HCEC 1CT (cell line): Measurements from ENCODE around the gene HEXB.
A peak's percentile ranks its signal among the peaks of the same experiment; 100 is the strongest.
"Not testable (repeated sequence)": the region's sequence is repeated elsewhere in the genome, so short reads cannot be mapped to it uniquely, and the experiment has no call there.

Experiments
- DNase-seq: peaks from one replicate; pipeline ENCODE4 v3.0.0-alpha.2; 2017

HEXB gene

GRCh38 chr5:74660140-74660539 lies 24.9 kb upstream of the HEXB start:
- no peak for DNase-seq

DNA sequence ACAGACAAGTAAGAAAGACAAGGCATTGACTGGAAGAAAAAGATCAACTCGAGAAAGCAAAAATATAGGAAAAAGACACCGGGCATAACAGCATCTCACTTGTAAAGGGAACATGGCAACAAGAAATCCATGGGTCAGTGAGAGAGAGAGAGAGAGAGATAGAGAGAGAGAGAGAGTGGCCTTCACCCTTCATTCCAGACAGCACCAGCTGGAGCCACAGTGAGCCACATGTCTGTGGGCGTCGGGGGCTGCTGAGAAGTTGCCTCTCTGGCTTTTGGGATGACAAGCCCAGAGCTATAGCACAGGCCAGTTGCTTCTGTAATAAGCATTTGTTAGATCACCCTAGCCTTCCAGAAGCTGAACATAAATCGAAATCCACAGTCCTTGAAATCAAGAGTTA lies 24.2 kb upstream of the HEXB start:
- no peak for DNase-seq

GRCh38 chr5:74664551-74664950 lies 20.5 kb upstream of the HEXB start:
- DNase-seq, result no peak

DNA sequence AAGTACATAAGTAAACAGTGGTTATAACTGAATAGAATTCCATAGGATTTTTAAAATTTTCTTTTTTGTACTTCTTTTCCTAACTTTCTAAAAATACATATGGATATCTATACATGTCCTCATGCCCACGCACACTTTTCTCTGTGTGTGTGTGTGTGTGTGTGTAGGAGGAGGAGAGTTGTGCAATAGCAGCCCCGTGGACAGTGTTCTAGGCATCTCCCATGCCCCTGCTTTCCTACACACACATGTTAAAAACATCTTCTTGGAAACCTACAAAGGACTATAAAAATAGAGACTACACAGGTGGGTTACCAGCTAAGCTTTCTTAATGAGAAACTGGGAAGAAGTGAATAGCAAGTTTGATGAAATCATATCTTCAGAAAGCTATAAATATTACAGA lies 19.8 kb upstream of the HEXB start:
- no peak for DNase-seq

DNA sequence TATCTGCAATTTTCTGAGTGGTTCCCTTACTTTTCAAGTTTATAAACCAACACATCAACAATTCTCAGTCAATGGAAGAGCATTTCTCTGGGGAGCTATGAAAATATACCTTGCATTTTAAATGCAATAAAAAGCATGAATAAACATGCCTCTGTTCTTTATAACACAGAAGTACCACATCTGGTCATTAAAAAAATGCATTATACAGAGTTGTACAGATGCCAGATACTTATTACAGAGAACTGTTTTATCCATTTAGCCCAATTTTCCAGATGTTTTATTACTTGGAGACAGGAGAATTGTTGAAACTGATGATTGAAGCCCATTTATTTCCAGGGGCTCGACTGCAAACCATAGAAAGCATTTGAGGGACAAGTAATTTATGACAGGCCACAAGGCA lies 19.2 kb upstream of the HEXB start:
- DNase-seq, result no peak

- DNase-seq, result peak; percentile 59
Observed at GRCh38 chr5:74667396-74667795, 17.6 kb upstream of the HEXB start.

DNA sequence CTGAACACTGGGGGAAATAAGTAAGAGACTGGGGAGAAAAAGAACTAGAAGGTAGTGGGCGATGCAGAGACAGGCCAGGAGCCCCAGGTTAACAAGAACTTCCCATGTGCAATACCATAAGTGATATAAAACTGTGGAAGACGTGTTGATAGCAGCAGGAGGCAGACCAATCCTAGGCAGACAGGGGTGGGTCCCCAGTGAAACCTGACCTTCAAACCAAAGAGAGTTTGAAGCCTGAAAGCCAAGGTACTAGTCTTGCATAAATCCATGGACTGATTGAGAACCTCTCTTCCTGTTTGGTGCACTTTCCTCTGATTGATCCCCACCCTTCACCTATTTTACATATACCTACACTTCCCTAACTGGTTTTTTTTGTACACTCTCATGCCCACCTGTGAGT lies 15.2 kb upstream of the HEXB start:
- DNase-seq, result no peak

DNA sequence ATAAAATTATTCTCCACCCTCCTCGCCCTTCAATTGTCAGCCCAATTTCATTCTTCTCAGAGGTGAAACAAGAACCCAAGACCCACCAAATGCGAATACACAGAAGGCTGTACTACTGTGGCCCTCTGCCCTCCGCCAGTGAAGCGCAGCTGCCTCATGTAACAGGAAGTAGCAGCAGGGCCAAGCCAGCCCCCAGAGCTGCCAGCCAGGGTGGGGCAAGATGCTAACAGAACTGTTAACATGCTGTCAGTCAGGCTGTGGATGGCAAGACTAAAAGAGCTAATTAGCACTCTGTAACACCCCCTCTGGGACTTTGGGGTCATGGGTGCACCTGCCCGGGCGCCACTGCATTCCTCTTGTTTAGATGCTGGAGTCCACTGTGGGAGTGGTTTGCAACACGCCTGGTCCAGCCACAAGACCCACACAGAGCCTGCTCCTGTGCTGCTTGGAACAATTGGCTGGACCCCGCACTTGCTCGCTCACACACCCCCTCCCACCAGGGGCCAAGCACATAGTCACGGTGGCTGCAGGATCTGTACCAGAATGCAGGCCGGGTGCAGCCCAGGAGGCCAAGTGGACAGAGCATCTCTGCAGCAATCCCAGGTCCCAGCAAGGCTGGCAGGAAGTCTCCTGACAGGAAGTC lies 14.5 kb upstream of the HEXB start:
- no peak for DNase-seq

DNA sequence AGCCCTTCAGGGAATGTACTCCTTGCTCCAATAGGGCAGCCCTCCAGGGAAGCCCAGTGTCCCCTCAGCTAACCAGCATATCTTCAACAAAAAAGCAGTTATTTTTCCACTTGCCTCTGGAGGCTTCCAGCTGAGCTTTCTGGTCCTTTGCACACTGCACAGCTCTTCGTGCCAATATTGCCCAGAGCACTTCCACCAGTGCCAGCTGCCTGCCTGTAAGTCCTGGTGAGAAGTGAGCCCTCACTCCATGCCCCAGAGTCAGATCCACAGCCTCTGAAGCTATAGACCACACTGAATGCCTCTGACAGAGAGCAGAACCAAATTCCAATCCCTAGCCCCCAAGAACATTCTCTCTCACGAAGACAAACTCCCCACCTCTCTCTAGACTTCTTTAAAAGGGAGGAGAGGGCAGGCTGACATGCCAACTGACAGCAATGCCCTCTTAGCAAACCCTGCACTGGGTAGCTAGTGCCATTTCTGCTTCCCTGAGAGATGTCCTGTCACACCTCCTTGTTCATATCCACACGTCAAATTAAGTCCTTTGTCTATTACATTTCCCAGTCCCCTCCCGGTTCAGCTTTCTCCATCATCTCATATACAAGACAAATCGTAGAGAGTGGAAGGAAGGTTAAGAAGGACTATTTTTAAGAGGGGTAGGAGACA lies 12.7 kb upstream of the HEXB start:
- DNase-seq, result no peak

- DNase-seq, result peak; percentile 69
Observed at GRCh38 chr5:74673011-74673790, 11.8 kb upstream of the HEXB start.

DNA sequence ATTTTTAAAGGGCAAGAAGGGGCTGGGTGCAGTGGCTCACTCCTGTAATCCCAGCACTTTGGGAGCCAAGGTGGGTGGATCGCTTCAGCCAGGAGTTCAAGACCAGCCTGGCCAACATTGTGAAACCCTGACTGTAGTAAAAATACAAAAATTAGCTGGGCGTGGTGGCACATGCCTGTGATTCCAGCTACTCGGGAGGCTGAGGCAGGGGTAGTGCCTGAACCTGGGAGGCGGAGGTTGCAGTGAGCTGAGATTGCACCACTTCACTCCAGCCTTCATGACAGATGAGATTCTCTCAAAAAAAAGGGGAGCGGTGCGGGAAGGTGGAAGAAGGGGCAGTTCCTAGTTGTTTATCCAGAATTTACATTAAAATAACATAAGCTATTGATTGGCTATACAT lies 8.6 kb upstream of the HEXB start:
- DNase-seq, result not testable (repeated sequence)

- not testable (repeated sequence) for DNase-seq
Observed at GRCh38 chr5:74678123-74678522, 6.9 kb upstream of the HEXB start.

DNA sequence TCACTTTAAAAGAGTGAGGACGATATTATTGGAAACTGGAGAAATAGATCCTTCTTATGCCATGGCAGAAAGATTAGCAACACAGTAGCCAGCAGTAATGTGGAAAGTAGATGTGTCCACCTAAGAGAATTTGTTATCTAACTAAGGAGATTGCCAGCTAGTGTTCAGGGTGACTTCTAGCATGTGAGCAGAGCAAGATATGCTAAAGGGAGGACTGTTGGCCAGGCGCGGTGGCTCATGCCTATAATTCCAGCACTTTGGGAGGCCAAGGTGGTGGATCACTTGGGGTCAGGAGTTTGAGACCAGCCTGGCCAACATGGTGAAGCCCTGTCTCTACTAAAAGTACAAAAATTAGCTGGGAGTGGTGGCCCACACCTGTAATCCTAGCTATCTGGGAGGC lies 5.7 kb upstream of the HEXB start:
- not testable (repeated sequence) for DNase-seq

GRCh38 chr5:74679966-74680365 lies 5.1 kb upstream of the HEXB start:
- DNase-seq, result peak; percentile 59

- peak; percentile 54 for DNase-seq
Observed at GRCh38 chr5:74685979-74686631, 1.1 kb downstream of the HEXB start.

DNA sequence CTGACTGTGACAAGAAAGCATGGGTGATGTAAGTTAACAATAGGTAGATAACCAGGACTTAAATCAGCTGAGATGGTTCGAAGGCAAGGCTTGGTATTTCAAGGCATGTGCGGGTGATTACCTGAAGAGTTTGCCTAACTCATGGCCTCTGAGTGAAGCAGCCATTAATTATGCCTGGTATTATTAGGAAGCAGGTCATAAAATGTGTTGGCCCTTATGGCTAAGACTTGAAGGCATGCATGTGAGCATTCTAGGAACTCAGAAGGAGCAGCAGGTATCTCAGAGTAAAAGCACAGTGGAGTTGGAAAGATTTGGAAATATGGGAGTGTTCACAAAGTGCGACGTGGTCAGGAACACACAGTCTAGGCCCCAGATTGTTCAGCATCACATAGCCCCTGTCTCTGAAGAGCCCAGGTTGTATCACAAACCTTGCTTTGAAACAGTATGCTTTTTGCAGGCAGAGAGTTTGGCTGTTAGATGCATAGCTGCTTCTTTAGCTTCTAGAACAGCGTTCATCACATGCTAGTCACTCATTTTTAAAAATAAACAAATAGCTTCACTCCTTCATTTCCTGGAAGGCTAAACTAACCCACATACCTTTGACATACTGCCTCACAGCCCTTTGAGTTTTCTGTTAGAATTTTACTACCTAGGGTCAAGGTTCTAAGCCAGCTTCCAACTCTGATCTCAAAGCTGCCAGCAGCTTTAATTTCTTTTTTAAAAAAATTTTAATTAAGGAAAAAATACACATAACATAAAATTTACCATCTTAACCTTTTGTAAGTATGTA lies 2.1 kb downstream of the HEXB start:
- peak; percentile 68 for DNase-seq

DNA sequence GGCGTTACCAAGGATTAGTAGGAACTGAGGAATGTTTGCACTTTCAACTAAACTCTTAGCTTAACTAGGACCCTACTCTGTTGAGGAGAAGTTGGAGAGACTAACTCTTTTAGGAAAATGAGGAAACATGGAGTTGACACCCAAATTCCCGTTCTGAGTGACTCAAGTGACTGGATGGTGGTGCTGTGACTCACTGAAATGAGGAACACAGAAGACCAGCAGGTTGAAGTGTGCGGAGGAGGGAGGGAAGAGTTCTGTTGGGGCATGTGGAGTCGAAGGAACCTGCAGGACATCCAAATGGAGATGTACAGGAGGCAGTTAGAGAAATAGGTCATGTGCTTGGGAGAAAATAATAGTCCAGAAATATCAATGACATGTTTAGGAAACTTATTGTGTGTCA lies 8.2 kb downstream of the HEXB start:
- DNase-seq, result peak; percentile 12

GRCh38 chr5:74717596-74717995 lies 32.6 kb downstream of the HEXB start:
- DNase-seq, result no peak

DNA sequence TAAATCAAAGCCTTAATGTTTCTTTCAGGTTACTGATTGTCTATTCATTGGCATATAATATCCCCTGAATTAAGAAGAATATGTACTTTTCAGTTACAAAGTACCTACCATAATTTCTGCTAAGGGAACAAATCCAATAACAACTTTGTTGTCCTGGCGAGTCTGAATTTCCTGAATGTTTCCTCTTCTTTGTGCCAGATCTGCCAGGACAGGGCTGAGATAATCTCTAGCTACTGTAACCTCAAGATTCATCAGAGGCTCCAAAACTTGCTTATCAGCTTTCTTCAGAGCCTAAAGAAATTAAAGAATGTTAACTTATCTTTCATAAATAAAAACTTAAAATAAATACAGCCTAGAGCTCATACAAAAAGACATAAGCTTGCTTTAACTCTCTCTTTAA lies 37.2 kb downstream of the HEXB start:
- DNase-seq, result no peak

- DNase-seq, result no peak
Observed at GRCh38 chr5:74725331-74725730, 40.3 kb downstream of the HEXB start.

GRCh38 chr5:74736759-74737158 lies 51.7 kb downstream of the HEXB start:
- DNase-seq, result no peak

GRCh38 chr5:74738406-74738805 lies 53.4 kb downstream of the HEXB start:
- DNase-seq, result no peak

DNA sequence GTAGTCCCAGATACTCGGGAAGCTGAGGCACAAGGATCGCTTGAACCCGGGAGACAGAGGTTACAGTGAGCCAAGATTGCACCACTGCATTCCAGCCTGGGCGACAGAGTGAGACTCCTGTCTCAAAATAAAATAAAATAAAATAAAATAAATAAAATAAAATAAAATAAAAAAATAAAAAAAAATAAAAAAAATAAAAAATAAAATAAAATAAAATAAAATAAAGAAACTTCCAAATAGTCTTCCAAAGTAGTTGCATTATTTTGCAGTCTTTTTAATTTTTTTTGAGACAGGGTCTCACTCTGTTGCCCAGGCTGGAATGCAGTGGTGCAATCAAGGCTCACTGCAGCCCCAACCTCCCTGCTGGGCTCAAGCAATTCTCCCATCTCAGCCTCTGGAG lies 63.7 kb downstream of the HEXB start:
- DNase-seq, result not testable (repeated sequence)
